HG03108 (cell line): ENCODE data around the gene STK25.
"Not testable (repeated sequence)": the region's sequence is repeated elsewhere in the genome, so short reads cannot be mapped to it uniquely, and the experiment has no call there.

Experiments
- ATAC-seq: cut with Tn5 transposase; IDR thresholded peaks from one replicate; pipeline ENCODE4 v1.9.1; 2021; ENCODE audit warnings: moderate library complexity; ENCODE audit not compliant: unreplicated experiment

Gene STK25

DNA sequence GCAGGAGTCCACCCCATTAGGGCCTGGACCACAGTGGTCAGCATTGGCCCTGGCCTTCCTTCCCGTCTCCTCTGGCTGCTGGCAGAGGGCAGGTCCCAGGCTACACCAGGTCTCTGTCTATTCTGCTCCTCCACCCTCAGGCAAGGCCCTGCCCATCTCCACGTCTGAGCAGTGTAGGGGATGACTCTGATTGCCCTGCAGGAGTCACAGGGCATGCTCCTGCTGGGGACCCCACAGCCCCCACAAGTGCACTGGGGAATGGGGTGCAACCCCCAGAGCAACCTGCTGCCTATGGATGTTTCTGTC, 40.0 kb downstream of the STK25 start:
- no peak for ATAC-seq

DNA sequence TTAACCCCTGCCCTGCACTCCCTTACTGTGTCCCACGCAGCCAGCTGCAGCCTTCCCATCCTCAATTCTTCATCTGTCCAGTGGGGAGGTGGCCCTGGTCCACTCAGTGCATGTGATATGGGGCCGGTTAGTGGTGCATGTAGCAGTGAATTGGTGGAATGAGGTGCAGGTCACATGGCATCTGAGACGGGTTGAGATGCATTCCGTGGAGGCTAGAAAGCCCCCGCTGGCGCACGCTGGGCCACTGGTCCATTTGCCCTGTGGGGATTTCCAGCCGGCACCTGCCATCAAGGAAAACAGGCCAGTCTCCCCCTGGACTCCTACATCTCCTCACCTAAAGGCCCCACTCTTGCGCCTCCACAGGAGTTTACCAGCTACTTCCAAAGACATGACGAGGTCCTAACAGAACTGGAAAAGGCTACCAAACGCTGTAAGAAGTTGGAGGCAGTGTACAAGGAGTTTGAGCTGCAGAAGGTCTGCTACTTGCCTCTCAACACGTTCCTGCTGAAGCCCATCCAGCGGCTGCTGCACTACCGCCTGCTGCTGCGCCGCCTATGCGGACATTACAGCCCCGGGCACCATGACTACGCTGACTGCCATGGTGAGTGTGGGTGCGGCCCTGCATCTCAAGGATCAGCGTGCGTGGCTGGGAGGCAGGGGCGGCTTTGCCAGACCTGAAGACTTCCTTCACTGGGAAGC, 40.5 kb downstream of the STK25 start:
- no peak for ATAC-seq

DNA sequence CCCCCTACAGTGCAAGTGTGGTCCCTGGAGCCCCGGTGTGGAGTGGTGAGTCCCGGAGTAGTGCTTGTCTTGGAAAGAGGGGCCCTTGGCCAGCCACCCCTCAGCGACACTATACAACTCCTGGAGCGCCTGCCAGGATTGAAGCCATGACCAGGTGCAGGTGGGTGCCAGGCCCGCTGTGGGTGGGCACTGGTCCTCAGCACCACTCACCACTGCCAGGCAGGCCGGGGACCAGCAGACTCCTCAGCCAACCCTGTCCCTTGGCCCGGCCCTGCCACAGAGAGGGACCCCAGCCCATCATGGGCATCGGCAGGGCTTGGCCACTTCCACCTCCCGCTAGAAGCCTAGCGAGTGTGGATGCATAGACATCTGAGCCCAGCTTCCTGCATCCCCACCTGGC, 42.2 kb downstream of the STK25 start:
- ATAC-seq = no peak

DNA sequence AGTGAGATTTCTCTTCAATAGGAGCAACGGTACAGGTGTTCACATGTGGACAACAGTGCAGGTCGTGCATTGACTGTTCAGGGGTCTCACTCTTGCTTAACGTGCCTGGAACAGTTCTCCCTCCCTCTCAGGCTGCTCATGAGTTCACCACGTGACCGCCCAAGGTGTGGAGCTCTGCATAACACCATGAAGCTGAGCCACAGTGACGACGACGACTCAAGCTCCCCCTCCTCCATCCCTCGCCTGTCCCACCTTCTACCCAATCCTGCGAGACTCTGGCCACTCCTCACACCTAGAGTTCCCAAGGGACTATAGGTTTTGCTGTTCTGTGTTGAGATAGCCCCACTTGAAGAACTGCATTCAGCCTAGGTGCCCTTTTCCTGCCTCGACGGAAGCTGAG, 42.8 kb downstream of the STK25 start:
- ATAC-seq = no peak

DNA sequence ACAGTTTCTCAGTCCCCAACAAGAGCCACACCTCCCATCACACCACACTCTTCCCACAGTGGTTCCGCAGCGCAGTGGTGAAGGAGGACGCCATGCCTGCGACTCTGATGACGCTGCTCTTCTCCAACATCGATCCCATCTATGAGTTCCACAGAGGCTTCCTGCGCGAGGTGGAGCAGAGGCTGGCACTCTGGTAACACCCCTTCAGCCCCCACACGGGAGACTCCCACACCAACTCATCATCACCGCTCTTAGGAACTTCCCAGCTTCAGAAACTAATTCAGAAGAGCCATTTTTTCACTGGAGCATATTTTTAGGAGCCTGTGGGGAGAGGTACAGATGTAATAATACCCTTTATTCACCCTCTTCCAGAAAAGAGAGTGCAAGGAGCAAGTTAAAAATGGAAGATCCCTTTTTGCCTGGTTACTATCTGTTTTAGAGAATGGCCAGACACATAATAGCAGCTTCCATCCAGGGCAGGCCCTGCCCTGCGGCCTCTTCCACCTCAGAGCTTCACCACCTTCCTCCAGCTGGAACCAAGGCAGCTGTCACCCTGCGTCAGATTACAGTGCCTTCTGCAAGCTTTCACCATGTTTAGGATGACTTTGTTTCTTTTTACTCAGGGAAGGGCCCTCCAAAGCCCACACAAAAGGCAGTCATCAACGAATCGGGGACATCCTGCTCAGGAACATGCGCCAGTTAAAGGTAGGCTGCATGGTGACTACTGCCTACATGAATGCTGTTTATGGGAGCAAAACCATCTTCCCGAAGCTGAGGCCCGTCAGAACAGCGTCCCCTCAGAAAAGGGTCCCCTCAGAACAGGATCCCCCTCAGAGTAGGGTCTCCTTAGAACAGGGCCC, 44.9 kb downstream of the STK25 start:
- ATAC-seq = no peak

DNA sequence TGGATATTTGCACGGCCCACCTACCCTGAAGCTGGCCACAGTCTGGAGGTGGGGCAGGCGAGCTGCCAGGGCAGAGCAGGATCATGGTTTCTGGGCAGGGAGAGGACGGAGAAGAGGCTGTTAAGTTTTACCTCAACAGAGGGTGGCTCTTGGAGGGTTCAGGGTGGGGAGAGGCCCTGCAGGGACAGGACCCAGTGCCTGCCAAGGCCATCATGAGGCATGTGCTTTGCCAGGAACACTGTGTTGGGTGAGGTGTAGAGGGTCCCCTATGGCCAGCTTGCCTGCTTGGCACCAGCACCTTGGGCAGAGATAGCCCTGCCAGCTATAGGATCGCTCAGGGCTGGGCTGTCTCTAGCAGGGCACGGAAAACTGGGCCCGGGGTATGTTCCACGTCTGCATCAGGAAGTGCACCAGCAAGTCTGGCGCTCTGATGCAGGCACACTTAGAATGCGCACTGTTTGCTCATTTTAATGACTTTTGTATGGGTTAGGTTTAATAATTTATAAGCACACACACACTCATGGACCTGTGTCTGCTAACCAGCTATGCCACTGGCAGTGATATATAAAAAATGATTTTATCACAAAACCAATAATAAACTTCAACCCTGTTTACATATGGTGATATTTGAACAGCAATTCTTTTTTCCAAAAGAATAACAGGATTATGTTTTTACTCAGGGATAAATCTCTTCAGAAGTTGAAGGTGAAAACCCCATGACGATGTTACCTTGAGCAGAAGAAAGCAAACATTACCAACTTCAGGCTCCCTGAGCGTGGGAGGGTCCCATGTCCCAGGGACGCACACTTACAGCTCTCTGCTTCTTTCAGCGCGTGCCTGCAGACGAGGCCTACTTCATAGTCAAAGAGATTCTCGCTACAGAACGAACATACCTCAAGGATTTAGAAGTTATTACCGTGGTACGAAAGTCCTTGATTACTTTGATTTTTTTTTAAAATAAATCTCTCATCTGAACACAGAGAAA, 46.4 kb downstream of the STK25 start:
- ATAC-seq = no peak

DNA sequence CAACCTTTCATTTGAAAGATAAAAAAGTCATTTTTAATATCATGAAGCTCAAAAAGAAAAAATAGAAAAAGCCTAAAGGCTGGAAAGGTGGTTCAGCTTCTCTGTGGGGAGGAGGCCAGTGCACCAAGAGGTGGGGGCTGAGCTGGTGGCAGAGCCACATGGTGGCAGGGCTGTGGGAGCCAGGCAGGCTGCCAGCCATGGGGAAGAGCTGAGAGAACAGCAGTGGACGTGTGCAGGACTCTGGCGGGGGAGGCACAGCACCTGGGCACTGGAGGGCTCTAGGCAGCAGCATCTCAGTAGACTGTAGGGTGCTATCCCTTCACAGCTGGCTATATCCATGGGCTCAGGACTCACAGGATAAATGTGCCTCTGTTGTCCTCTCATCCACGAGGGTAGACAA, 47.8 kb downstream of the STK25 start:
- no peak for ATAC-seq

DNA sequence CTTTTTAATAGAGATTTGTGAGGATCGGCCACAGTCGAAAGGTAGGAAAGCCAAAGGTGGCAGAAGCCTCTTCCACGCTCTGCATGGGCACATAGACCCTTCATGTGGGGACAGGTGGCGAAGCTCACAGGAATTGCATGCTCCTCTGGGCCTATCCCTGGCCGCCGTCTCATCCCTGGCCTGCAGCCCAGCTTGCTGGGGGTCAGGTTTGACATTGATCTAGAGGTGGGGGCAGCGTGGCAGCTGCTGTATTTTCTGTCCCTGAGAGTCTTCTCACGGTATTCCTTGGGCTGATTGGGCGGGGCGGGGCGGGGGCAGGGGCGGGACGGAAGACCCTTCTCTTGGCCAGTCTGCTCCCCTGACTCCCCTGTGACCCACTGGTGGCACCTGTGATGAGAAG, 48.9 kb downstream of the STK25 start:
- no peak for ATAC-seq

DNA sequence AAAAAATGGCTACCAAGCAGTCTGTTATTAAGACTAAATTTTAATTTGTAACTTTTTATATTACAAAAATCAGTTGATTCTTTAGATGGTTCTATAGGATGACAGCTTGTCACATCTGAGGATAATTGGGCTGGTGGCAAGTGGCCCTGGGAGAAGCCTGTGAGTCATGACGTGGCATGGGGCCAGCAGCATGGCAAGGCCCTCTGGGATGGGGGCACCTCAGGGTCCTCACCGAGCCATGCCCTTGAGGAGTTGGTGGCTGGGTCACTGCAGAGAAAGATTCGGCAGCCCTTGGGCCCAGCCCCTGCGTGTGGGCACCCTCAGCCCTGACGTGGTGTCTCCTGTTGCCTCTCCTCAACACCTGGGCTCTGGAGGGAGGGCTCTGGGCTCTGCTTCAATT, 49.7 kb downstream of the STK25 start:
- ATAC-seq = no peak

DNA sequence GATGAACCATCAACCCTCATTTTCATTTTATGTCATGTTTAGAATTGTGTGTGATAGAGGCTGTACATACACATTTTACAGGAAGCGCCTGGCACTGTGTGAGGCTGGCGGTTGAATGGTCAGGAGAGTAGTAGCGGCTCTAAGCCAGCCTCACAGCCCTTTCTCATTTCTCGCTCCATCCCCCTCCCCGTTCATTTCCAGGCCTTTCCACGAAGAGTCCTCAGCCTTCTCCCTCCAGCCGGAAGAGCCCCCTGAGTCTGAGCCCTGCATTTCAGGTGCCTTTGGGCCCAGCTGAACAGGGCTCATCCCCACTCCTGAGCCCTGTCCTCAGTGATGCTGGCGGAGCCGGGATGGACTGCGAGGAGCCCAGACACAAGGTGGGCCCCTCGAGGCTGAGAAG, 51.8 kb downstream of the STK25 start:
- ATAC-seq = no peak

DNA sequence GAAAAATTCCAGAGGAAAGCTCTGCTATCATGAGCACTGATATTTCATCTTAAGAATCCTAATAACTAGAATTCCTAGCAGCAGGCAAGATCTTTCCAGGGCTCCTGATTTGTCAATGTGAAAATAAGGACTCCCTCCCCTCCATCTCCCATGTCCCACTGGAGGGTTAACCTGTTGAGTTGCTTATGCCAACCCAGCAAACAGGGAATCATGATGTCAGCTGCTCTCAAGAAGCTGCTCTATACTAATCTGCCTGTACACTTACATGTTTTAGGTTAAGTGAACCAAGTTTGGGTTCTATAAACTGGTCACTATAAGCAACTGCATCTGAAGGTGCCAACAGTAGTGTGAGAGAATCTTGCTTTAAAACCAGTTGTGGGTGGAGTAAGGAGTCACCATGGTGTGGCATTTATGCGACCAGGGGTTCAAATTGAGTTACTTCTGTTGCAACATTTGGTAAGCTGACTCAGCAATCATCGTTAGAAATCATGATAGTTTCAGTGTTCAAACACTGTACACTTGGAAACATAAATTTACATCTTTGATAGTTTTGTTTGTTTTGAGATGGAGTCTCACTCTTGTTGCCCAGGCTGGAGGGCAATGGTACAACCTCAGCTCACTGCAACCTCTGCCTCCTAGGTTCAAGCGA, 53.4 kb downstream of the STK25 start:
- no peak for ATAC-seq

DNA sequence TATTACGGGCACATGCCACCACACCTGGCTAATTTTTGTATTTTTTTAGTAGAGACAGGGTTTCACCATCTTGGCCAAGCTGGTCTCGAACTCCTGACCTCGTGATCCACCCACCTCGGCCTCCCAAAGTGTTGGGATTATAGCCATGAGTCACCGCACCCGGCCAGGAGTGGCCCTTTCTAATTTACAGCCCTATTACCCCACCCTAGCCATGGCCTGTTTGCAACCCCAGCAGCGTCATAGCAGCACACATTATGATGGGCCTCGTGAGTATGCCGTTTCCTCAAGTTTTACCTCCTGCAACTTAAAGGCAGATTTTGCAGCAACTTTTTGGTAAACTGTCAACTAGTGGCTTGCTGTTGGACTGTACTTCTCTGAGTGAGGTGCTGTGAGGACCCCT, 54.5 kb downstream of the STK25 start:
- not testable (repeated sequence) for ATAC-seq

DNA sequence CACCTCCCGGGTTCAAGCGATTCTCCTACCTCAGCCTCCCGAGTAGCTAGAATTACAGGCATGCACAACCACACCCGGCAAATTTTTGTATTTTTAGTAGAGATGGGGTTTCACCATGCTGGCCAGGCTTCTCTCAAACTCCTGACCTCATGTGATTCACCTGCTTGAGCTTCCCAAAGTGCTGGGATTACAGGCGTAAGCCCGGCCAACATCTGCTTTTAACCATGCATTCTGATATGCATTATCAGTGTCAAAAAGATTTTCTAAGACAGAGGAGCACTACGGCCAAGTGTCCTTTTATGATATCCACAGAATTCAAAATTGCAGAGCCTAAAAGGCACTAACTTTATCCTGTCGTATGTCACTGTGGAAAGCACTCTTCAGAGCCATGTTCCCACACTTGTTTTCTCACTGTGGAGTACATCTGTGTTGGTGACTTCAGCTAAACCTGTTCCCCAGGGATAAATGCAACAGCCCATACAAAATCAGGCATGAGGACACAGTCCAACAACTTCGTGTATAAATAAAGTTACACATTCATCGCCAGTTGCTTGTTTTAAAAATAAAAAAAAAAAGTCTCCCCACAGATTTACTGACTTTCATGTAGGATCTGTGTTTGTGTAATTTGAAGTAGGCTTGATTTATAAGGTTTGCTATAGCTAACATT, 56.4 kb downstream of the STK25 start:
- no peak for ATAC-seq

DNA sequence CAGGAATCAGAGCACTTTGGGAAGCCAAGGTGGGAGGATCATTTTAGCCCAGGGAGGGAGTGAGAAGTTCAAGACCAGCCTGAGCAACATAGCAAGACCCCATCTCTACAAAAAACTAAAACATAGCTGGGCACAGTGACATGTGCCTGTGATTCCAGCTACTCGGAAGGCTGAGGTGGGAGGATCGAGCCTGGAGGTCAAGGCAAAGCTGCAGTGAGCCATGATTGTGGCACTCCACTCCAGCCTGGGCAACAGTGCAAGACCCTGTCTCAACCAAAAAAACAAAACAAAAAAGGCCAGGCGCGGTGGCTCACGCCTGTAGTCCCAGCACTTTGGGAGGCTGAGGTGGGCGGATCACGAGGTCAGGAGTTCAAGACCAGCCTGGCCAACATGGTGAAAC, 58.3 kb downstream of the STK25 start:
- ATAC-seq = not testable (repeated sequence)

DNA sequence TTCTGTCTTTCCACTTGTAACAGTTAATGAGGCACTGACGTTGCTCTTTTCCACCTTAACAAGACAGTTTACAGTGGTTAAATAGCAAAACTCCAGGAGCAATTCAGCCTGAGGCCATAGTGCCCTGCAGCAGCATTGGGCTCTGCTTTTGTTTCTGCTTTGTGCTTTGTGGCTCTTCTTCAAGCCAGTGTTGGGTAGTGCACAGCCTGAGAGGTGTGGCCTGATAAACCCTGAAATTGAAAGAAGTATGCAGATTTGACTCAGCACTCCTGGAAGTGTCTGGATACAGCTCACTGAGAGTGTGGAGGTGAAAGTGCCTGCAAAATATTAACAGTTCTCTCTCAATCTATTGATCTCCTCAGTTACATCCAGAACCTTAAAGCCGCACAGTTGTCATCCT, 63.0 kb downstream of the STK25 start:
- no peak for ATAC-seq

DNA sequence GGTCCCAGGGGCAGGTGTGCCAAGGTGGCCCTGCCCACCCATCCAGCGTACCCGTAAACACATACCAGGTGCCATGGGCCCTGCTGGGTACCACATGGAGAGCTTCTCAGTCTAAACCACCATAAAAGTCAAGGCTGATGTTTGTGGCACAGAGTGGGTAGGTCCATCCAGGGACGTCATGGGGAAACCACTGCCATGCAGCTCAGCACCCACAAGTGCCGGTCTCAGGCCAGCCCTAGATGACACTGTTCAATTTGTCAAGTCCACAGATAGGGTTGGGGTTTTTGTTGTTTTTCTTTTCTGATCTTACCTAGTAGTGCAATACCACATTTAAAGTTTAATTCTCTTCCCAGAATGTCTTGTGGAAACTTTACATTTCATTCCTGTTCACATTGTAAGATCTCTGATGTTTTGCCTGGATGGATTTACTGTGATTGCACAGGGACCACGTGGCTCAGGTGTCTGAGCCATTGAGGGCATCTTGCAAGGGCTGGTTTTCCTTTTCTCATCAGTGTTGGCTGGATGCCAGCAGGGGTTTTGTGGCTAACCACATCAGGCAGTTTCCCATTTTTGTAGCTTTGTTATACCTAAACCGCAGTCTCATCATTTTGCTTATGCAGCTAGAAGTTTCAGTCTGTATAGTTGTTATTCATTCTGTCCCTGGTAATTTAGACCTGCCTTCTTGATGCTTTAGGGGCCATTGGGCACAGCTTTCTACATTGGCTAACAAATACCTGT, 64.7 kb downstream of the STK25 start:
- no peak for ATAC-seq
